NB4 (cell line): ENCODE measurements around the gene AGT.

Experiments
- CTCF ChIP-seq: IDR thresholded peaks from one replicate; pipeline ENCODE4 v1.5.1; 2012; ENCODE audit warnings: low read depth, low read length
- MAX ChIP-seq: IDR thresholded peaks from 2 replicates; pipeline ENCODE4 v1.6.1; 2011; ENCODE audit warnings: low read depth, low read length
- MYC ChIP-seq: IDR thresholded peaks from 2 replicates; pipeline ENCODE4 v1.6.1; 2011; ENCODE audit warnings: low read depth, low read length
- POLR2A ChIP-seq: IDR thresholded peaks from 2 replicates; pipeline ENCODE4 v1.6.1; 2011; ENCODE audit warnings: mild to moderate bottlenecking; ENCODE audit not compliant: insufficient read length; ENCODE audit errors: extremely low read depth

- TF ChIP-seq CTCF (no peak), POLR2A (no peak), MAX (no peak), MYC (no peak)
These were observed 31.1 kb upstream of the AGT start for GRCh38 chr1:230745071-230745470.
